SK-N-SH treated with all-trans-retinoic acid at 6 μM for 48 hours (cell line): ENCODE data around the gene SLC22A8.

Experiments used
- ATAC-seq: fragments of 200-7000 bp; cut with Tn5 transposase; 3 replicates; pipeline ENCODE4 v1.9.1; 2020; ENCODE audit warnings: mild to moderate bottlenecking, moderate library complexity
- ARNTL ChIP-seq: fragments of 450-650 bp; formaldehyde crosslinking; IDR thresholded peaks from 2 replicates; pipeline ENCODE4 v1.5.0; 2020; ENCODE audit warnings: low read depth, mild to moderate bottlenecking, moderate library complexity, borderline replicate concordance
- BACH2 ChIP-seq: fragments of 250-450 bp; sonication (Bioruptor Pico); IDR thresholded peaks from 2 replicates; pipeline ENCODE4 v1.9.0; 2021; ENCODE audit warnings: mild to moderate bottlenecking, borderline replicate concordance
- CSDC2 ChIP-seq: fragments of 250-450 bp; sonication (Bioruptor Pico); IDR thresholded peaks from 2 replicates; pipeline ENCODE4 v1.5.0; 2020; ENCODE audit warnings: mild to moderate bottlenecking, moderate library complexity
- CSRNP3 ChIP-seq: fragments of 250-450 bp; sonication (Bioruptor Pico); IDR thresholded peaks from 2 replicates; pipeline ENCODE4 v1.5.1; 2021; ENCODE audit warnings: mild to moderate bottlenecking, moderate library complexity
- ESRRG ChIP-seq: fragments of 250-450 bp; sonication (Bioruptor Pico); IDR thresholded peaks from 2 replicates; pipeline ENCODE4 v1.6.1; 2021; ENCODE audit warnings: mild to moderate bottlenecking
- GLIS3 ChIP-seq: fragments of 250-450 bp; sonication (Bioruptor Pico); IDR thresholded peaks from 2 replicates; pipeline ENCODE4 v1.5.0; 2020; ENCODE audit warnings: mild to moderate bottlenecking, moderate library complexity
- ISL1 ChIP-seq: fragments of 250-450 bp; sonication (Bioruptor Pico); IDR thresholded peaks from 2 replicates; pipeline ENCODE4 v2.1.2; 2022; ENCODE audit warnings: mild to moderate bottlenecking, moderate library complexity
- PPARA ChIP-seq: fragments of 250-450 bp; sonication (Bioruptor Pico); IDR thresholded peaks from 2 replicates; pipeline ENCODE4 v1.5.0; 2020; ENCODE audit warnings: mild to moderate bottlenecking, borderline replicate concordance
- RARB ChIP-seq: fragments of 250-450 bp; sonication (Bioruptor Pico); IDR thresholded peaks from 2 replicates; pipeline ENCODE4 v1.8.0; 2021; ENCODE audit warnings: mild to moderate bottlenecking, moderate library complexity
- SNAI2 ChIP-seq: fragments of 250-450 bp; sonication (Bioruptor Pico); IDR thresholded peaks from 2 replicates; pipeline ENCODE4 v1.5.0; 2020; ENCODE audit warnings: mild to moderate bottlenecking, moderate library complexity
- TCF4 ChIP-seq: fragments of 250-450 bp; sonication (Bioruptor Pico); IDR thresholded peaks from 2 replicates; pipeline ENCODE4 v1.8.0; 2021; ENCODE audit warnings: mild to moderate bottlenecking, moderate library complexity, borderline replicate concordance
- TOX ChIP-seq: fragments of 250-450 bp; sonication (Bioruptor Pico); IDR thresholded peaks from 2 replicates; pipeline ENCODE4 v1.8.0; 2021; ENCODE audit warnings: mild to moderate bottlenecking, moderate library complexity, borderline replicate concordance
- TSHZ2 ChIP-seq: fragments of 250-450 bp; sonication (Bioruptor Pico); IDR thresholded peaks from 2 replicates; pipeline ENCODE4 v1.5.0; 2020; ENCODE audit warnings: mild to moderate bottlenecking, moderate library complexity
- ZC3H10 ChIP-seq: fragments of 250-450 bp; sonication (Bioruptor Pico); IDR thresholded peaks from 2 replicates; pipeline ENCODE4 v1.5.1; 2021; ENCODE audit warnings: mild to moderate bottlenecking, moderate library complexity
- ZFP3 ChIP-seq: fragments of 250-450 bp; sonication (Bioruptor Pico); IDR thresholded peaks from 2 replicates; pipeline ENCODE4 v1.5.0; 2020; ENCODE audit warnings: mild to moderate bottlenecking, moderate library complexity
- ZFP30 ChIP-seq: fragments of 450-650 bp; formaldehyde crosslinking; IDR thresholded peaks from 2 replicates; pipeline ENCODE4 v1.5.0; 2022; ENCODE audit warnings: mild to moderate bottlenecking, moderate library complexity
- ZNF565 ChIP-seq: fragments of 450-650 bp; formaldehyde crosslinking; conservative IDR thresholded peaks from 2 replicates; pipeline ENCODE4 v1.5.0; 2020; ENCODE audit warnings: low read depth, mild to moderate bottlenecking, moderate library complexity
- ZNF70 ChIP-seq: fragments of 450-650 bp; formaldehyde crosslinking; IDR thresholded peaks from 2 replicates; pipeline ENCODE4 v1.5.0; 2020; ENCODE audit warnings: mild to moderate bottlenecking, moderate library complexity
- ZNF8 ChIP-seq: fragments of 450-650 bp; formaldehyde crosslinking; IDR thresholded peaks from 2 replicates; pipeline ENCODE4 v1.5.0; 2020; ENCODE audit warnings: mild to moderate bottlenecking, moderate library complexity
- TF ChIP-seq, protein P1 (sequence below): fragments of 250-450 bp; sonication (Bioruptor Pico); IDR thresholded peaks from 2 replicates; pipeline ENCODE4 v1.8.0; 2020; ENCODE audit warnings: mild to moderate bottlenecking, moderate library complexity, borderline replicate concordance
- TF ChIP-seq, protein P2 (sequence below): fragments of 250-450 bp; sonication (Bioruptor Pico); IDR thresholded peaks from 2 replicates; pipeline ENCODE4 v1.8.0; 2021; ENCODE audit warnings: low read depth, mild to moderate bottlenecking, moderate library complexity, borderline replicate concordance
- TF ChIP-seq, protein P3 (sequence below): fragments of 250-450 bp; sonication (Bioruptor Pico); IDR thresholded peaks from 2 replicates; pipeline ENCODE4 v1.5.1; 2020; ENCODE audit warnings: low read depth, mild to moderate bottlenecking, moderate library complexity

Gene SLC22A8

DNA sequence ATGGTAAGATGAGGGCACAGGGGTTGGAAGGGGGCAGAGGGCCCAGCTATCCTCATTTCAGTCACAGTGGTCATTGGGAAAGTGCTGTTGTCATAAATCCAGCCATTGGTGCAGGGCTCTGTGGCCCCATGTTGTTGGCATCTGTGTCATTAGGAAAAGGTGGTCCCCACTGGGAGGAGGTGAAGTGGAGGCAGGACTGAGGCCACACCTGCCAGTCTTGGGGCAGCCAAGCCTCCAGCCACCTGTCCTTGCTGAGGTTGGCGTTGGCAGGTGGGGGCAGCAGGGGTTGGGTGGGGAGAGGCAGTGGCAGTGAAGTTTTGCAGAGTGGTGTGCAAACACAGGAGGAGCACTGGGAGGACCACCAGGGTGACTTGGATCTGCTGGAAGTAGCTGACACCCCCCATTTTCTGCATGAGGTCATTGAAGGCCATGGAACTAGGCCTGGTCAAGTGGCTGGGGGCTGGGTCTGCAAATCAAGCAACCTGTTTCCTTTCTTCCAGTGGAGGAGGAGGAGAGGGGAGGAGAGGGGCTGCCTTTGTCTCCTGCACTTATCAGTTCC lies 56.1 kb downstream of the SLC22A8 start:
- no peak for ATAC-seq
- TF ChIP-seq BACH2 (CRISPR knock-in tag), result no peak
- no peak for TF ChIP-seq ESRRG (CRISPR knock-in tag)
- TF ChIP-seq CSDC2 (CRISPR knock-in tag), result no peak
- TF ChIP-seq, protein P1, sequence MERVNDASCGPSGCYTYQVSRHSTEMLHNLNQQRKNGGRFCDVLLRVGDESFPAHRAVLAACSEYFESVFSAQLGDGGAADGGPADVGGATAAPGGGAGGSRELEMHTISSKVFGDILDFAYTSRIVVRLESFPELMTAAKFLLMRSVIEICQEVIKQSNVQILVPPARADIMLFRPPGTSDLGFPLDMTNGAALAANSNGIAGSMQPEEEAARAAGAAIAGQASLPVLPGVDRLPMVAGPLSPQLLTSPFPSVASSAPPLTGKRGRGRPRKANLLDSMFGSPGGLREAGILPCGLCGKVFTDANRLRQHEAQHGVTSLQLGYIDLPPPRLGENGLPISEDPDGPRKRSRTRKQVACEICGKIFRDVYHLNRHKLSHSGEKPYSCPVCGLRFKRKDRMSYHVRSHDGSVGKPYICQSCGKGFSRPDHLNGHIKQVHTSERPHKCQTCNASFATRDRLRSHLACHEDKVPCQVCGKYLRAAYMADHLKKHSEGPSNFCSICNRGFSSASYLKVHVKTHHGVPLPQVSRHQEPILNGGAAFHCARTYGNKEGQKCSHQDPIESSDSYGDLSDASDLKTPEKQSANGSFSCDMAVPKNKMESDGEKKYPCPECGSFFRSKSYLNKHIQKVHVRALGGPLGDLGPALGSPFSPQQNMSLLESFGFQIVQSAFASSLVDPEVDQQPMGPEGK, result no peak
- no peak for TF ChIP-seq ISL1 (CRISPR knock-in tag)
- TF ChIP-seq, protein P2, sequence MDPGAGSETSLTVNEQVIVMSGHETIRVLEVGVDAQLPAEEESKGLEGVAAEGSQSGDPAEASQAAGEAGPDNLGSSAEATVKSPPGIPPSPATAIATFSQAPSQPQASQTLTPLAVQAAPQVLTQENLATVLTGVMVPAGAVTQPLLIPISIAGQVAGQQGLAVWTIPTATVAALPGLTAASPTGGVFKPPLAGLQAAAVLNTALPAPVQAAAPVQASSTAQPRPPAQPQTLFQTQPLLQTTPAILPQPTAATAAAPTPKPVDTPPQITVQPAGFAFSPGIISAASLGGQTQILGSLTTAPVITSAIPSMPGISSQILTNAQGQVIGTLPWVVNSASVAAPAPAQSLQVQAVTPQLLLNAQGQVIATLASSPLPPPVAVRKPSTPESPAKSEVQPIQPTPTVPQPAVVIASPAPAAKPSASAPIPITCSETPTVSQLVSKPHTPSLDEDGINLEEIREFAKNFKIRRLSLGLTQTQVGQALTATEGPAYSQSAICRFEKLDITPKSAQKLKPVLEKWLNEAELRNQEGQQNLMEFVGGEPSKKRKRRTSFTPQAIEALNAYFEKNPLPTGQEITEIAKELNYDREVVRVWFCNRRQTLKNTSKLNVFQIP (CRISPR knock-in tag), result no peak
- no peak for TF ChIP-seq SNAI2 (CRISPR knock-in tag)
- TF ChIP-seq CSRNP3 (CRISPR knock-in tag), result no peak
- TF ChIP-seq, protein P3, sequence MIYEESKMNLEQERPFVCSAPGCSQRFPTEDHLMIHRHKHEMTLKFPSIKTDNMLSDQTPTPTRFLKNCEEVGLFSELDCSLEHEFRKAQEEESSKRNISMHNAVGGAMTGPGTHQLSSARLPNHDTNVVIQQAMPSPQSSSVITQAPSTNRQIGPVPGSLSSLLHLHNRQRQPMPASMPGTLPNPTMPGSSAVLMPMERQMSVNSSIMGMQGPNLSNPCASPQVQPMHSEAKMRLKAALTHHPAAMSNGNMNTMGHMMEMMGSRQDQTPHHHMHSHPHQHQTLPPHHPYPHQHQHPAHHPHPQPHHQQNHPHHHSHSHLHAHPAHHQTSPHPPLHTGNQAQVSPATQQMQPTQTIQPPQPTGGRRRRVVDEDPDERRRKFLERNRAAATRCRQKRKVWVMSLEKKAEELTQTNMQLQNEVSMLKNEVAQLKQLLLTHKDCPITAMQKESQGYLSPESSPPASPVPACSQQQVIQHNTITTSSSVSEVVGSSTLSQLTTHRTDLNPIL (CRISPR knock-in tag), result no peak
- TF ChIP-seq ARNTL (CRISPR knock-in tag), result no peak
- no peak for TF ChIP-seq RARB (CRISPR knock-in tag)
- no peak for TF ChIP-seq PPARA (CRISPR knock-in tag)
- TF ChIP-seq ZNF565 (CRISPR knock-in tag), result no peak
- no peak for TF ChIP-seq TOX (CRISPR knock-in tag)
- no peak for TF ChIP-seq TCF4
- TF ChIP-seq ZFP3 (CRISPR knock-in tag), result no peak
- TF ChIP-seq ZFP30, result no peak
- TF ChIP-seq GLIS3 (CRISPR knock-in tag), result no peak
- TF ChIP-seq ZC3H10 (CRISPR knock-in tag), result no peak
- TF ChIP-seq ZNF70 (CRISPR knock-in tag), result no peak

DNA sequence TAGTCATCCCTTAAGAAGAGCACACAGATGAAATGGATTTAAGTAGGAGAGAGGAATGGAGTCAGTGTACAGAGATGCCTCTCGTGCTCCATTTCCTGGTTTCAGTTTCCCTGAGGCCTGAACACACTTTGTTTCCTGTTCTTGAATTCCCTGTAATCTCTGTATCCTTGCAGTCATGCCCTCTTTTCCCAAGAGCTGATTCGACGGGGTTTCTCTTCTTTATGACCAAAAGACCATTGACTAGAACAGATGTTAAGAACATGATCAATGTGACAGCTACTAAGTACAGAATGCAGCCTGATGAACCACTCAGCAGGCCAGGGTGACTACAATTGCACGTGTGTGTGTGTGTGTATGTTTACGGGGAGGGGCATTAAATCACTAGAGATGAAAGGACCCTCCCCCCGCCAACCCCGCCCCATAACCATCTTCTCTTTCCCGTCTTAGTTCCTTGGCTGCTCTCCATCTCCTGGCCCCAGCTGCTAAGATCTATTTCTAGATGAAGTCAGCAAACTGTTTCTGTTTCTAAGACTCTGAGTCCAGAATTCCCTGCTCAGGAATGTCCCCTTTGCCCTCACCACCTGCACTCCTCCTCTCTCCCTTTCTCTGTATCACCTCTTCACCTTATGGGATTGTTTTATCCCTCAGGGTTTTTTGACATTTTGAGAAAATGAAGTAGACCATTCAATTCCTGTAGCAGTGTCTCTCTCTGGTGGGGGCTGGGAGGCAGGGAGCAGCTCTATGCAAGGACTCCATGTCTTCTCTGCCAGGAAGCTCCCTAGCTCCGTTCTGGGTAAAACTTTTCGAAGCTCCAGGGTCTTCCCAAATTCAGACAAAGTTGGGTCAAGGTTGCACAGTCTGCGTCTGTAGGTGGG lies 56.9 kb downstream of the SLC22A8 start:
- TF ChIP-seq ESRRG (CRISPR knock-in tag) (no peak), TCF4 (no peak), TOX (CRISPR knock-in tag) (no peak), ZNF70 (CRISPR knock-in tag) (no peak), ISL1 (CRISPR knock-in tag) (no peak), ZFP30 (no peak), RARB (CRISPR knock-in tag) (no peak), ZFP3 (CRISPR knock-in tag) (no peak), CSRNP3 (CRISPR knock-in tag) (no peak), ZNF8 (no peak), ARNTL (CRISPR knock-in tag) (no peak), TSHZ2 (CRISPR knock-in tag) (no peak), CSDC2 (CRISPR knock-in tag) (no peak)
- TF ChIP-seq, protein P1, result no peak
- TF ChIP-seq, all 23 proteins: peak for 0

More for the DNA sequence above, 56.9 kb downstream of the SLC22A8 start:
- ATAC-seq, result no peak
